CD4-positive, CD25-positive, alpha-beta regulatory T cell (primary cell): ENCODE data around the gene PTPRR. TPM values are rescaled to one million over a fixed set of nuclear protein-coding genes. Genes with fewer than 3 reads are reported as not detected.
A peak's percentile ranks its signal among the peaks of the same experiment; 100 is the strongest.

Experiments
- ATAC-seq, 2 donors: fragments of 150-1000 bp; cut with Tn5 transposase; one replicate each; pipeline ENCODE4 v1.10.0; 2021; ENCODE audit warnings: low read depth in 2 of 2, moderate number of reproducible peaks in 2 of 2, moderate library complexity in 1 of 2
- DNase-seq, 3 donors: peaks; one replicate each; pipeline versions ENCODE4 v3.0.0 to v3.0.0-alpha.2; 2012 to 2022; ENCODE audit warnings: mixed read lengths in 1 of 3
- H3K27ac ChIP-seq: one replicate; pipeline ENCODE4 v1.7.0; 2013; ENCODE audit warnings: mild to moderate bottlenecking, low read length; ENCODE audit not compliant: insufficient read depth, poor library complexity, severe bottlenecking
- H3K27me3 ChIP-seq: one replicate; pipeline ENCODE4 v1.7.0; 2013; ENCODE audit warnings: low read length; ENCODE audit not compliant: control insufficient read depth, insufficient read depth
- H3K36me3 ChIP-seq: one replicate; pipeline ENCODE4 v1.7.0; 2013; ENCODE audit warnings: mild to moderate bottlenecking, low read length, moderate library complexity; ENCODE audit not compliant: control insufficient read depth, insufficient read depth
- H3K4me1 ChIP-seq: 2 replicates; pipeline ENCODE4 v1.7.0; 2013; ENCODE audit warnings: mild to moderate bottlenecking, low read length; ENCODE audit not compliant: insufficient read depth, control insufficient read depth, poor library complexity, severe bottlenecking
- H3K4me3 ChIP-seq: one replicate; pipeline ENCODE4 v1.7.0; 2013; ENCODE audit warnings: low read depth, mild to moderate bottlenecking, low read length, moderate library complexity
- H3K9me3 ChIP-seq, 2 experiments: 1 replicate in 1 of 2; 2 replicates in 1 of 2; pipeline ENCODE4 v1.7.0; 2013; ENCODE audit warnings: low read length in 2 of 2, mild to moderate bottlenecking in 1 of 2, moderate library complexity in 1 of 2; ENCODE audit not compliant: control insufficient read depth in 2 of 2
- H3K27ac Mint-ChIP-seq, 3 donors: one replicate each; pipeline ENCODE4 v1.8.0; 2020 to 2022; ENCODE audit warnings: mild to moderate bottlenecking in 3 of 3, mixed read lengths in 3 of 3, moderate library complexity in 2 of 3
- H3K27me3 Mint-ChIP-seq: one replicate; pipeline ENCODE4 v1.8.0; 2022; ENCODE audit warnings: mild to moderate bottlenecking, mixed read lengths
- H3K36me3 Mint-ChIP-seq: one replicate; pipeline ENCODE4 v1.8.0; 2020; ENCODE audit warnings: mixed read lengths
- H3K4me1 Mint-ChIP-seq, 4 donors: one replicate each; pipeline ENCODE4 v1.8.0; 2020 to 2022; ENCODE audit warnings: mixed read lengths in 4 of 4, mild to moderate bottlenecking in 1 of 4
- H3K4me3 Mint-ChIP-seq, 4 donors: one replicate each; pipeline ENCODE4 v1.8.0; 2020 to 2022; ENCODE audit warnings: mild to moderate bottlenecking in 4 of 4, mixed read lengths in 4 of 4, moderate library complexity in 3 of 4
- H3K9me3 Mint-ChIP-seq, 7 donors: one replicate each; pipeline ENCODE4 v1.8.0; 2020 to 2022; ENCODE audit warnings: mixed read lengths in 7 of 7, mild to moderate bottlenecking in 3 of 7, moderate library complexity in 2 of 7
- polyA plus RNA-seq, 4 donors: library from polyadenylated mRNA; unstranded; fragments of 300-500 nt; fragmentation: Illumina TruSeq; gene quantifications; one replicate each; pipeline ENCODE4 v1.2.3, GENCODE V29; 2021
- total RNA-seq: library from RNA; stranded (reverse); gene quantifications from one replicate; pipeline ENCODE4 v1.2.3, GENCODE V29; 2022

The PTPRR gene
- total and polyA plus RNA-seq, 5 donors from 2014 or later, result not detected

GRCh38 chr12:70604662-70605061 is 315.9 kb downstream of the PTPRR start:
- DNase-seq (no peak), ATAC-seq (no peak)
- no peaks in the 10 kb centered on the region for H3K4me1 ChIP-seq
- Mint-ChIP-seq H3K9me3 (no peaks in the 10 kb centered on the region), H3K4me3 (no peak overlapping the region), H3K27me3 (peaks cover 17% of the 10 kb centered on the region), H3K4me1 (peaks cover 0 to 3% (median 0%) of the 10 kb centered on the region in 4 donors), H3K36me3 (no peaks in the 10 kb centered on the region), H3K27ac (no peak overlapping the region)
- no peaks in the 10 kb centered on the region for H3K36me3 ChIP-seq
- H3K27me3 ChIP-seq, result peaks cover 4% of the 10 kb centered on the region
- H3K9me3 ChIP-seq, result no peaks in the 10 kb centered on the region
- no peak overlapping the region for H3K27ac ChIP-seq
- H3K4me3 ChIP-seq, result no peak overlapping the region

- DNase-seq (no peak), ATAC-seq (no peak)
- Histone ChIP-seq H3K4me1 (no peaks in the 10 kb centered on the region), H3K36me3 (no peaks in the 10 kb centered on the region), H3K27me3 (peaks cover 4% of the 10 kb centered on the region), H3K4me3 (no peak overlapping the region), H3K27ac (no peak overlapping the region), H3K9me3 (no peaks in the 10 kb centered on the region)
- H3K27ac Mint-ChIP-seq, result no peak overlapping the region
- no peaks in the 10 kb centered on the region for H3K36me3 Mint-ChIP-seq
- H3K27me3 Mint-ChIP-seq, result peaks cover 7% of the 10 kb centered on the region
- H3K9me3 Mint-ChIP-seq, result no peaks in the 10 kb centered on the region
- no peak overlapping the region for H3K4me3 Mint-ChIP-seq
- H3K4me1 Mint-ChIP-seq, result no peaks in the 10 kb centered on the region
These were observed 317.5 kb downstream of the PTPRR start for GRCh38 chr12:70603044-70603443.

DNA sequence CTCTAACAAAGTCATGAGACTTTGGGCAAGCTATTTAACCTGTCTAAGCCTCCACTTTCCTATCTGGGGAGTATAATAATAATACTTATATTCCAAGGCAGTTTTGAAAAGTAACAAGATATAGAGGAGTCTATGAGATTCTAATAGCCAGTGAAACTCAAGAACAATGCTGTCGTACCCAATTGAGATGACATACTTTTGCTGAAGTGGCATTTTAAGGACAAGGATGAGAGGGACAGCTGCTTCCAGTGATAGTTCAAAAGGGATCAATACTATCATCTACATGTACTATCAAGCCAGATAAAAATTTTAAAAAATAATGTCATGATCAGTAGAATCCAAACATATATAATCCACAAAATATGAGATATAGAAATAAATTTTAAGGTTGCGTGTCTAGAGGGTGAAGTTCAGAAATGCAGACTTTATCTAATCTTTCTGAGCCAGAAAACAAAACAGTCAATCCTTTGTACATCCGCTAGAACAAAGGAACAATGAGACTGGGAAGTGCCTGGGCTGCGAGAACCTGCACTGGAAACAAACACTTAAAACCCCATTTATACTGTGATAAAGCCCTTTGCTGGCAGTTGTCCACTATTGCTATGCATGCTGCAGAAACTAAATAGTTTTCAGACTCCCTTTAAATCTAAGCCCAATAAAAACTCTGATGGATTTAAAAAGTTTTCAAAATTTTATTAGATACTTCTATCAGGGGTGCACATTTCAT is 321.9 kb downstream of the PTPRR start:
- no peak for DNase-seq
- Histone ChIP-seq H3K36me3 (no peaks in the 10 kb centered on the region), H3K4me1 (no peaks in the 10 kb centered on the region), H3K27ac (no peak overlapping the region), H3K27me3 (no peaks in the 10 kb centered on the region), H3K9me3 (no peaks in the 10 kb centered on the region), H3K4me3 (no peak overlapping the region)
- Mint-ChIP-seq H3K27ac (no peak overlapping the region), H3K27me3 (peaks cover 4% of the 10 kb centered on the region), H3K4me3 (no peak overlapping the region), H3K4me1 (no peaks in the 10 kb centered on the region), H3K36me3 (no peaks in the 10 kb centered on the region), H3K9me3 (peaks cover 0 to 4% (median 0%) of the 10 kb centered on the region in 7 donors)
- no peak for ATAC-seq

DNA sequence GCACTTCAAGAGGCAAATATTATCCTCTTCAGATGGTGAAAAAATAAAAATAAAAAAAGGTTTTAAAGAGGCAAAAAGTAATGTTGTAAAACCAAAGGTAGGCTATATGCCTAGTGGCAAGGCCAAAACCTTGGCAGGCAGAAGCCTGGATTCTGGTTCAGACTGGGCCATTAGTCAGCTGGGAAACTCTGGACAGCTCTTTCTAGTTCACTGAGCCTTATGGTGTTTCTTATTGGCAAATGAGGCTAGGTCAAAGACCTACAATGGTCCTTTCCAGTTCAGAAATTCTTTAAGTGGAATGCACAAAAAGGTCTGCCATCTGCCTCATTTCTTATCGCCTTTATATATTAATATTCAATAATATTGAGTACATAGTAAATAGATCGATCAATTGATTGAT is 327.9 kb downstream of the PTPRR start:
- H3K9me3 Mint-ChIP-seq, result peaks cover 0 to 4% (median 0%) of the 10 kb centered on the region in 7 donors
- DNase-seq, result no peak
- H3K4me3 Mint-ChIP-seq, result no peak overlapping the region
- no peak overlapping the region for H3K27ac ChIP-seq
- H3K4me1 Mint-ChIP-seq, result no peaks in the 10 kb centered on the region
- no peak overlapping the region for H3K27ac Mint-ChIP-seq
- no peaks in the 10 kb centered on the region for H3K36me3 ChIP-seq
- no peak for ATAC-seq
- H3K9me3 ChIP-seq, result no peaks in the 10 kb centered on the region
- no peaks in the 10 kb centered on the region for H3K36me3 Mint-ChIP-seq
- H3K4me3 ChIP-seq, result no peak overlapping the region
- H3K27me3 Mint-ChIP-seq, result peaks cover 5% of the 10 kb centered on the region
- no peaks in the 10 kb centered on the region for H3K4me1 ChIP-seq
- no peaks in the 10 kb centered on the region for H3K27me3 ChIP-seq

- Mint-ChIP-seq H3K4me1 (no peaks in the 10 kb centered on the region), H3K27ac (no peak overlapping the region), H3K27me3 (peaks cover 5% of the 10 kb centered on the region), H3K4me3 (no peak overlapping the region), H3K36me3 (no peaks in the 10 kb centered on the region), H3K9me3 (peaks cover 0 to 4% (median 0%) of the 10 kb centered on the region in 7 donors)
- ATAC-seq, result no peak
- Histone ChIP-seq H3K4me1 (no peaks in the 10 kb centered on the region), H3K4me3 (no peak overlapping the region), H3K9me3 (no peaks in the 10 kb centered on the region), H3K27ac (no peak overlapping the region), H3K27me3 (peaks cover 2% of the 10 kb centered on the region), H3K36me3 (no peaks in the 10 kb centered on the region)
- DNase-seq, result no peak
These were observed 329.9 kb downstream of the PTPRR start for GRCh38 chr12:70590549-70591226.

DNA sequence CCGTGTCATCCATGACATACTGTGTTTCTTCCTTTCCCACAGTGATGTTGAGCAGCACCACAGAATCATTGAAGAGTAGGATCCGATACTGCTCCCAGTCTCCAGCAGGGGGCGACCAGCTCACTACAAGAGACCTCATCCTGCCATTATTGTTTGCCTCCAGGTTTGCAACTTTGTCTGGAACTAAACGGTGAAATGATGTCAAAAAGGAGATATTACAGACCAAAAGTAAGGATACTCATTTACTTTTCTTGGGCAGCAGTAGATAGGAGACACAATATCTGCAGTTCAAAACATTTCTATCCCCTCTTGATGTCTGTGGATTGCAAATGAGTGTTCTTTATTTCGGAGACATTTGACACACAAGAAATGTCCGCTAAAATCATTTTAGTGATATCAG is 330.5 kb downstream of the PTPRR start:
- Histone ChIP-seq H3K9me3 (no peaks in the 10 kb centered on the region), H3K27ac (no peak overlapping the region), H3K4me1 (no peaks in the 10 kb centered on the region), H3K4me3 (no peak overlapping the region), H3K36me3 (no peaks in the 10 kb centered on the region), H3K27me3 (peaks cover 2% of the 10 kb centered on the region)
- no peak overlapping the region for H3K4me3 Mint-ChIP-seq
- H3K27me3 Mint-ChIP-seq, result peaks cover 5% of the 10 kb centered on the region
- H3K4me1 Mint-ChIP-seq, result no peaks in the 10 kb centered on the region
- no peaks in the 10 kb centered on the region for H3K36me3 Mint-ChIP-seq
- ATAC-seq (peak; percentile 42 to 43), DNase-seq (peak; percentile 10 to 65 (median 40))
- peaks cover 0 to 4% (median 0%) of the 10 kb centered on the region in 7 donors for H3K9me3 Mint-ChIP-seq
- H3K27ac Mint-ChIP-seq, result no peak overlapping the region
